HG02759 (cell line): ENCODE measurements around the gene CD28.
"Not testable (repeated sequence)": the region's sequence is repeated elsewhere in the genome, so short reads cannot be mapped to it uniquely, and the experiment has no call there.

ENCODE experiments used
- ATAC-seq: cut with Tn5 transposase; IDR thresholded peaks from one replicate; pipeline ENCODE4 v1.9.1; 2021; ENCODE audit warnings: mild to moderate bottlenecking, moderate library complexity; ENCODE audit not compliant: unreplicated experiment

Gene CD28

DNA sequence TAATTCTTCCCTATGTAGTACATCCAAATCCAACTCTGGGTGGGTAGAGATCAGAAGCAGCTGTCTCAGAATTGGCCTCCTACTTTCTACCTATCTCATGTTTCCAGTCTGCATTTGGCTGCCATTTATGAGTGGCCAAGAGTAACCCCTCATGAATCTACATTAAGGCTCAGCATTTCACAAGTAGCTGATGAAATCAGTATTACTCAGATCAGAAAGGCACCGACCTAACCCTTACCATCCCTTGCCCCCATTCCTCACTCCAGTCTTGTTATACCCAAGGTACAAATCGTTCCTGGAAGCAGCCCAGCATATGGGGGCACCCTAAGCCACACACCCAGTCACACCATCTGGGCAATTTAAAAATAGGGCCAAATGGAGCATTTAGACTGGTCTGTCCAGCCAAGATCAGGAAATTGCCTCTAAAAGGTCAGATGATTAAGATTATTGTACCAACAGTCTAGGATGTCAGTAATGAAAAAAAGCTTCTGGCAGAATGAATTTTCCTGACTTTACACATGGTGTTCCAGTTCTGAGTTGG, 37.1 kb downstream of the CD28 start:
- ATAC-seq = no peak

DNA sequence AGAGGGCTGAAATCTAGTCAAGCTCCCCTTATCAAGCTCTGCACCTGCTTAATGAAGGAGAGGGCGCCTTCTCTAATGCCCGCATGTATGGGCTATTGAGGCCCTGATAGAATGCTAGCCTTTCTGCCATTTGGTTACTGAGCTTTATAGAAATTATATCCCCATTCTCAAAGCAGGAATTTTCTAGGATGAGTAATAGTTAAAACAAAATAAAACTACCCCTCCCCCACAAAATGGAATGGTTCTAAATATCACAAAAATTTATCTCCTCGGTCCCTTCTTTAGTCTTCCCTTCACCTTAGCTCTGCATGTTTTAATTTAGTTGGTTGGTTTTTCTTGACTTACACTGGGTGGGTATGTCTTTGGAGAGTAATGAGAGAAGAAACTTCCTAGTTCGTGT, 37.7 kb downstream of the CD28 start:
- ATAC-seq = no peak

DNA sequence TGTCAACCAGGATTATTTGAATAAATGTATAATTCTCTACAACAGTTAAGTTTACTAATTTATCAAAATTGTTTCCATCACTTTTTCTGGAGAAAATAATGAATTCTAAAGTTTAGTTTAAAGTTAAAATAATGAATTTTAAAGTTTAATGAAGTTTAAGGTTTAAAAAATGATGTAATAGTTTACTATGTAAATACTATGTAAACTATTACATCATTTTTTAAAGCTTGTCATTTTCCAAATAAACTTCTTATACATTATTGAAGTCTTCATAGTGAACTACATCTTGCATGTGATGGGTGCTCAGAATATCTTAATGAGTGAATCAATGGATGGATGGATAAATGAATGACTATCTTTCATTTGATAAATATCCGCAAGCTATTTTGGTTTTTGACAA, 38.8 kb downstream of the CD28 start:
- no peak for ATAC-seq

DNA sequence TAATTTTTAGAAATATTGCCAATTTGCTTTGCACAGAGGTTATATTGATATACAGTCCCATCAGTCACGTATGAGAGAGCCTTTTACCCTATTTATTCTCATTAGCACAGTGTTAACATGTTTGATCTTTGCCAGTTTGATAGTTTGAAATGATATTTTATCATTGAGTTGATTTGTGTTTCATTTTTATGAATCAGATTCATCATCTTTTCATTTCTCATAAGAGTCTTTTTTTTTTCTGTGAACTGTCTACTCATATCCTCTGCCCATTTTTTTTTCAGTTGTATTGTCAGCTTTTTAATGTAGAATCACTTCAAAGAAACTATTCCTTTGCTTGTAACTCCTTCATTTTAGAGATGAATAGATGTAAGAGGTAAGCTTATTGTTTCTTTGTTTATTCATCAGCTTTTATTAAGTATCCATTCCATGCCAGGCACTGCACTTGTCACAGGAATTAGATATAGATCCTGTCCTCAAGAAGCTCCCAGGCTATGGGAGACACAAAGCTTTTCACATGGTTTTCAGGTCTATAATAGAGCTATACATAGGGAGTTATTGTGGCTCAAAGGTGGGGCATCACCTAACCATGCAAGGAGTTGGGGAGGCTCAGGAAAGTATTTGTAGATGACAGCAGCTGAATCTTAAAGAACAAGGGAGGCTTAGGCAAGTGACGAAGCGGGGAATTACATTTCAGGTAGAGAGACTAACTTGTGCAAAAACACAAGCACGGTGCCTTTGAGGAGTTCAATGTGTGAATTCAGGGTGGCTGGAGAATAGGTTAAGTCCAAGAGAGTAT, 42.1 kb downstream of the CD28 start:
- no peak for ATAC-seq

DNA sequence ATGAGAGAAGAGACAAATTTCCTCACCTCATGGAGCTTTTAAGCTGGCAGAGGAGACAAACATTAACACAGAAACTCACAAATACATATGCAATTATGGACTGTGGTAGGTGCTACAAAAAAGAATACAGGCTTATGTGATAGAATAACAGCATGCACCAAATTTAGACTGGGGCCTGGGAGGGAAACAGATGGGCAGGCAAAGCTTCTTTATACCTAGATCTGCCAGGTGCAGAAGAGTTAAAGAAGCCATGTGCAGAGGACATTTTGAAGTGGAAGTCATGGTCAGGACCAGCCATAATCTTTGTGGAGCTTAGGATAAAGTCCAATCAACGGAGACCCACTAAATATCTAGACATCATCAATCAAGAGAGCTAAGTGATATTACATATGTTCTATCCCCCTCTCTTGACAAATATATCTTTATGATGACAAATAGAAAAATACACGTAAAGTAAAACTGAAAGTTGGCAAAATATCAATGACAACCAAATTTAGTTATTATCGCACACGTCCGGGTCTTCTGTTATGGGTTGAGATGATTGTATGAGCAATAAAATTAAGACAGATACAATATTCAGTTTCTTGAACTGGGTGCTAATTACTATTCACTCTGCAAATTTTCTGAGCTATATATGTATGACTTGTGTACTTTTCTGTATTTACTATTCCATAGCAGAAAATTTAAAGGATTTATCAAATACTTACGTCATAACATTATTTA, 44.1 kb downstream of the CD28 start:
- ATAC-seq = no peak

DNA sequence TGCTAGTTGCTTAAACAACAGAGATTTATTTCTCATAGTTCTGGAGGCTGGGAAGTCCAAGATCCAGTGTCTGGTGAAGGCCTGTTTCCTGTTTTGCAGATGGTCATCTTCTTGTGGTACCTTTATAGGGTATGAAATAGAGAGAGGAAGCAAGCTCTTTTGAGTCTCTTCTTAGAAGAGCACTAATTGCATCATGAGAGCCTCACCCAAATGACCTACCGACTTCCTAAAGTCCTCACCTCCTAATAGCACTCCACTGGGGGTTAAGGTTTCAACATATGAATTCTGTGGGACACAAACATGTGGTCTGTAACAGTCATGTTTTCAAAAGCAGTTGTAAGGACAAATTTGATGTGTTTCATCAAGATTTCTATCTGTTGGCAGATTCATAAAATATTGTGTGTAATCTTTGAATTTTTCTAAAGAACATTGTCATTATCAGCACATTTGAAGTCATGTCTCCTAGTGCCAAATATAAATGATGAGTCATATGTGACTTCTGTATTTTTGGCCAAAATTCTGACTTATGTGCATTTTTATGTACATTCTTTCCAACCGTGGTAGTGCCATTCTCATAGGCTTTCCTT, 45.3 kb downstream of the CD28 start:
- ATAC-seq = no peak

DNA sequence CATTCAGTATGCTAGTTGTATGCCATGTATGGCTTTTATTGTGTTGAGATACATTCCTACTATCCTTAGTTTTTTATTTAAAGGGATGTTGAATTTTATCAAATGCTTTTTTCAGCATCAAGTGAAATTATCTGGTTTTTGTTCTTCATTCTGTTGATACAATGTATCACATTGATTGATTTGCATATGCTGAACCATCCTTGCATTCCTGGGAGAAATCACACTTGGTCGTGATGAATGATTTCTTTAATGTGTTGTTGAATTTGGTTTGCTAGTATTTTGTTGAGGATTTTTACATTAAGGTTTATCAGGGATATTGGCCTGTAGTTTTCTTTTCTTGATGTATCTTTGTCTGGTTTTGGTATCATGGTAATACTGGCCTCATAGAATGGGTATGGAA, 49.7 kb downstream of the CD28 start:
- no peak for ATAC-seq

DNA sequence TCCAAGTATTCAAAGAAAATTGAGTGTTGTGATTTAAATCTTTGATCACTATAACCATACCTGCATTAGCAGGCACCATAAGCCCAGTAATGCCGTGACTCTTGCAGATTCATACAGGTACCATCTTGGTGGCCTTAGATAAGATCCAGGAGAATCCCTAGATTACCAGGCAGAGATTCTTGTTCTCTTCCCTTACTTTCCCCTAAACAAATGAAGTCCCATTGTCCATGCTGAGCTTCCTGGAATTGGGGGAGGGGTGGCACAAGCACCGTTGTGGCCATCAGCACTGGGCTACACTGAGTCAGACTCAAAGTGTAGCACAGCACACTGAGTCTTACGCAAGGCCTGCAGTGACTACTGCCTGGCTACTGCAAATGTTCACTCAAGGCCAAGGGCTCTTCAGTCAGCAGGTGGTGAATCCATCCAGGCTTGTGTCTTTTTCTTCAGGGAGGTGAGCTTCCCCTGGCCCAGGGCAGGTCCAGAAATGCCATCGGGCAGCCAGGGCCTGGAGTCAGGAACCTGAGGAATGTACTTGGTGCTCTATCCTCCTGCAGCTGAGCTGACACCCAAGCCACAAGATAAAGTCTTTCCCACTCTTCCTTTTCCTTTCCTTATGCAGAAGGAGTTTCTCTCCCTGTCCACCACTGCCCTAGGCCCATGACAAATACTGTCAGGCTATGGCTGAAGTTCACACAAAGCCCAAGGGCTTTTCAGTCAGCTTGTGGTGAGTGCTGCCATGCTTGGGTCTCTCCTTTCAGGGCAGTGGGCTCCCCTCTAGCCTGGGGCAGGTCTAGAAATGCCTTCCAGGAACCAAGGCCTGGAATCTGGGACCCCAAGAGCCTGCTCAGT, 52.6 kb downstream of the CD28 start:
- ATAC-seq = no peak

DNA sequence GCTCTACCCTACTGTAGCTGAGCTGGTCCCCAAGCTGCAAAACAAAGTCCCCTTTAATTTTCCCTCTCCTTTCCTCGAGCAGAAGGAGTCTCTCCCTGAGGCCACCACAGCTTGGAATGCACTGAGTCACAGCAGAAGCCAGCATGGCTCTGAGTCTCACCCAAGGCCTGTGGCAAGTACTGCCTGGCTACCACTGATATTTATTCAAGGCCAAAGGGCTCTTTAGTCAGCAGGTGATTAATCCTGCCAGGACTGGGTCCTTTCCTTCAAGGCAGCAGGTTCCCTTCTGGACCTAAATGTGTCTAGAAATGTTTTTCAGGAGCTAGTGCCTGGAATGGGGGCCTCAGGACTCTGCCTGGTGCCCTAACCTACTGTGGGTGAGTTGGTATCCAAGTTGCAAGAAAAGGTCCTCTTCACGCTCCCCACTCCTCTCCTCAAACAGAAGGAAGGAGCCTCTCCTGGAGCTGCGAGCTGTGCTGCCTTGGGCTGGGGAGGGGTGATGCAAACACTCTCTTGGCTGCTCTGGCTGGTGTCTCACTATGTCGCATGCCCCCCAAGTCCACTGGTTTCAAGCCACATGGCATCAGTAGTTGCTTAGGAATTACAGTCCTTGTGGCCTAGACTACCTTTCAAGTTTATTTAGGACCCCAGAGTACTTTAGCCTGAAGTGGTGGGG, 53.4 kb downstream of the CD28 start:
- no peak for ATAC-seq

DNA sequence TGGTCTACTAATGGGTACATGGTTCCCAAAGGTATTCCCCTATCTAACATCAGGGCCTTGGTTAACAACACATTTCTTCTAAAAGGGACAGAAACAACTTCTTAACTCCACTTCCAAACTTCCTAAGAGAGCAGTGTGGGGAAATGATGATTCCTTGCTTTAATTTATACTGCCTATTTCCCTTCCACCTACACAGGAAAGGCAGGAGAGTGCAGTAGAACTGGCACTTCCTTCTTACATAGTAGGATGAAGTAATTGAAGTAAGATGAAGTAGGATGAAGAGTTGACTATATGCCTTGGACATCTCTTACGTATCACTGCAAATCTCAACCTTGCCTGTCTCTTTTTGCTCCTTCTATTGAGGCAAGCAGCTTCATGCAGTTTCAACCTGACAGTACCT, 54.7 kb downstream of the CD28 start:
- no peak for ATAC-seq

DNA sequence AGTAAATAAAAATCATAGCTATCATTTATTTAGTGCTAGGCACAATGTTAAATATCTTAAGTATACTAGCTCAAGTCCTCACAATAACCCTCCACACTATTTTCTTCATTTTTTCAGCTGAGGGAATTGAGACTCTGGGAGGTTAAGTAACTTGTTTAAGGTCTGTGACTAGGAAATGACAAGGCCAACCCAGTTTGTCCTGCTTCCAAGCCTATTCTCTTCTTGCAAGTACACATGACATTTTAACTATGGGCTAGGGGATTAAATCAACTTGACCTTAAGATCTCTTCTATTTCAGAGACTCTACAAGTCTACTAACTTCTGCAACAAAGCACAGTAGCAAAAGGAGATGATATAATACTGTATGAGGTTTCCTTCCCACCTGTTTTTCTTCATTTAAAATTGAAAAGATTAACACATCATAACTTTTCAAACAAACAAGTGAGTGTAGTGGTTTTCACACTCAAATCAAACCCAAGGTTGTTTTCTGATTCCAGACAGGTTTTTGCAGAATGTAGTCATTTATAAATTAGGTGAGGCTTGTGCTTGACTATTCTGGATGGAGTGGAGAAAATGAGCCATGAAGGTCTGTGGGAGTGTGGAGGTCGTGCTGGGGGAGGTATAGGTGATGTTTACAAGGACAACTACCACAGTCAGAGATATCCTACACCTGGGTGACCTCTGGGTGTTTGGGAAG, 57.0 kb downstream of the CD28 start:
- ATAC-seq = no peak

DNA sequence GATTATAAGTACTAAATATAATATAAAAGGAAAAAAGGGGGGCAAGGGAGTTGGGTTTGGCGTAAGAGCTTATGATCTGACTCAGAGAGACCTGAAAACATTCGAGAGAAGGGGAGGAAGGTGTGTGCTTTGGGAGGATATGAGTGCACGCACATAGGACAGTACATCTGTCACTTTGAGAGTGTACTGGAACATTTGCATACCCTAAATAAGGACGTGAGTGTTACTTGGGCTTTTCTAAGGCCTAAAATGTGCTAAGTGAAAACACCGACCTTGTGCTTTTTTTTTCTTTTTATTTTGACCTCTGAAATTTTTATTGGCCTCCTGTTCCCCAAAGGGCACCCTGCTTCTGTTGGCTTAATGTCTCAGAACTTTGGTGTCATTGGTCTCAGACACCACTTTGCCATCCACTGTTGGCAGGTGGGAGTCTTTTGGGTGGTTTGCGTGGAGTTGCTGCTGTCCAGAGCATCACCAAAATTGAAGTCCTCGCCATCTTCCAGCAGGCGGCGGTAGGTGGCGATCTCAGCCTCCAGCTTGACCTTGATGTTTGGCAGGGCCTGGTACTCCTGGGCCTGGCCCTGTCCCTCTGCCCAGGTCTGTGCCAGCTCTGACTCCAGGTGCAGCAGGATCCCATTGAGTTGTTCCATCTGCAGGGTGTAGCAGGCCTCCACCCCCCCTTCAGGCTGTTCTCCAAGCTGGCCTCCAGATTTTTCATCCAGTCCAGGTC, 57.7 kb downstream of the CD28 start:
- ATAC-seq = no peak

DNA sequence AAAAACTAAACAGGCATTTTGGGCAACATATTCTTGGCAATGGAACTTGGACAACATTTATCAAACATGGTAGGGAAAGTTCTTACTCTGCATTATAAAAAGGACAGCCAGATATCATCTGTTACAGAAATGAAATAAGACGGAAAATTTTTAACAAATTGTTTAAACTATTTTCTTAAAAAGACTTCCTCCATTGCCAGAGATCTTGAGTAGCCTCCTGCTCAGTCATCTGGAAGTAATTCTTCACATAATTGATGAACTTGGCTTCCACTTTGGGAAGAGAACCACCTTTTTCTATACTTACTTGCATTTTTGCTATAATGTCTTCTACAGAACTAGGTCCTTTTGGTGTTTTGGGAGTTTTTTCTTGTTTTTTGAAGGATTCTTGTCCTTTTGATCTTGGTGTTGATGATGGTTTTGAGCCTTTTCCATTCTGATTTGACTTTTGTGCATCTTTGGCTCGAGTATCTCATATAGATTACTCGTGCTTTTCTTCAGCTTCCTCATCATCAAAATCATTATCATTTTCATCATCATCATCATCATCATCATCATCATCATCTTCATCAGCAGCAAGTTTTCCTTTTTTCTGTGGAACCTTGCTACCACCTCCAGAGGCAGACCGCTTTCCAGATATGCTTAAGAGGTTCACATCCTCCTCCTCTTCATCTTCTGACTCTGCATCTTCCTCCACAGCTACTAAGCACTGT, 66.2 kb downstream of the CD28 start:
- ATAC-seq = no peak

DNA sequence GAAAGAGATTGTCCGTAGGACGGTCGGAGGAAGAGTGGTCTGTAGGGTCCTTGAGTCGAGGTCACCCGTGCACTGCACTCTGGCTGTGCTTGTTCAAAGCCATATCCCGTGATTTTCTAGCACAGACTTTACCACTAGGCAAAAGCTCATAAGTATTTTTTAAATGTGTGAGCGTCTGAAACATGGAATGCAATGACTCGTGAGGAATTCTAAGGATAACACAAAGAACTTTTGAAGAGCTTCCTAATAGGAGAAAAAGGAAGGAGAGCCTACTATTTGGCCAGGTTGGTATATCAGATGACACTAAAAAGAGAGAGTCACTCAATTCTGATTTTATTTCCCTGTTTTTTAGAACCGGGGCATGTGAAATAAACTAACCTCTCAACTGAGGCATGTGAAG, 68.3 kb downstream of the CD28 start:
- ATAC-seq = no peak

DNA sequence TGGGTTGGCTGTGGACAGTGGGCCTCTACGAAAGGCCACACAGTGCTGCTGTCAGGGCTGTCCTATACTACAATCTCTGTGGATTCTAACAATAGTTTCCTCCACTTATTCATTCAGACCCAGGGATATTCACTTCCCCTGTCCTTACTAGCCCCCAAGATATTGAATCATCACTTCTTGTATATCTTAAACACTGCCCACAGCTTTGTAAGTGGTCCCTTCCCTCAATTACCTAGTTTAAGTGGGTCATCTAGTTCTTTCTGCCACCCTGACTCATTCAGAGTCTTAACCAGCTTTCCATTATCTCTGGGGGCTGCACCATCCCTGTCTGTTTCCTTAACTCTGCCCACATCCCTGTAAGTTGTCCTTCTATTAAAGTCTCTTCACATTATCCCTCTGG, 69.2 kb downstream of the CD28 start:
- ATAC-seq = no peak

DNA sequence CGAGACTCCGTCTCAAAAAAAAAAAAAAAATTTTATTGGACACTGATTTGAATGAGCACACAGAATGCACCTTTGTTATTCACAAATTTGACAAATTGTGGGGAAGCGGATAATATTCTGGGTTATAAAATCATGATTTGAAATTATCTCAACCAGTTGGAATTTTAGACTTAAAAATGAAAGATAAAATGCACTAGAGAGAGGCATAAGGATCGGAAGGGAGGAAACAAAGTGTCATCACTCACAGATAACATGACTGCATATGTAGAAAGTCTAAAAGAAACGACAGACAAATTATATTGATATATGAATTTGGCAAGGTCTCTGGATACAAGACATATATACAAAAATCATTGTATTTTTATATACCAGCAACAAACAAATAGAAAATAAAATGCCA, 70.6 kb downstream of the CD28 start:
- ATAC-seq = no peak

DNA sequence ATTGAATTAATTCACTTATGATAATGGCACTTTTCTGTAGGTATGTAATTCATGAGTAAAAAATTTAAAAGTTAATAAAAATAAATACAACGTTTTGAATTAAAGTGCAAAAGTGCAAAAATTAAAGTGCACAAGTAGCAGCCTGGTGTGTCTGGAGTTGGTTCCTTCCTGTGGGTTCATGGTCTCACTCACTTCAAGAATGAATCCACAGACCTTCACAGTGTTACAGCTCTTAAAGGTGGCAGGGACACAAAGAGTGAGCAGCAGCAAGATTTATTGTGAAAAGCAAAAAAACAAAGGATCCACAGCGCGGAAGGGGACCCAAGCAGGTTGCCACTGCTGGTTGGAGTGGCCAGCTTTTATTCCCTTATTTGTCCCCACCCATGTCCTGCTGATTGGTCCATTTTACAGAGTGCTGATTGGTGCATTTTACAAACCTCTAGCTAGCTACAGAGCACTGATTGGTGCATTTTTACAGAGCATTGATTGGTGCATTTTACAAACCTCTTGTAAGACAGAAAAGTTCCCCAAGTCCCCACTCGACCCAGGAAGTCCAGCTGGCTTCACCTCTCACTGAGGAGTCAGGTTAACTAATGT, 73.1 kb downstream of the CD28 start:
- not testable (repeated sequence) for ATAC-seq

DNA sequence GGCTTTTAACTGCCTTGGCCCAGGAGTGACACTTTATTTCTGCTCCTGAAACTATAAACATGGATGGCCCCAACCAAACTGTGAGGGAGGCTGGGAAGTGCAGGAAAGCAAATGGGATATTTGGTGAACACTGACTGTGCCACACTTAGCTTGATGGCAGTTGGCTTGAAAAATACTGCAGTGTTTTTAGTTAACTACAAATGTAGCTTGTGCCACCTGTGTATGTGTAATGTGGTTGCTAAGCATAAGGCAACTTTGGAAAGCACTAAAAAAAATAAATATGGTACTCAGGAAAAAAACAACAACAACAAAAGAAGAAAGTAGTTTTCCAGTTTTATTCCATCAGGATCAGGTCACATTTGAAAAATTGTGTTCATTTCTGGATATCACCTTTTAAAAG, 73.8 kb downstream of the CD28 start:
- ATAC-seq = no peak
